ENCODE data around the gene RNF8. TPM values are rescaled to one million over a fixed set of nuclear protein-coding genes. Genes with fewer than 3 reads are reported as not detected.

RNF8 gene
- total RNA-seq, 1 donor from 2014 or later, result 13.1 TPM

- Histone ChIP-seq H3K27me3 (ENCODE audit: low read depth) (no peaks in the 10 kb centered on the region), H3K4me1 (no peaks in the 10 kb centered on the region), H3K4me3 (no peak overlapping the region), H3K9me3 (no peaks in the 10 kb centered on the region), H3K36me3 (peaks cover 82% of the 10 kb centered on the region), H3K27ac (no peak overlapping the region)
- no peak for TF ChIP-seq CTCF (IDR thresholded peaks at IDR 0.05)
- DNase-seq, result no peak
- intact Hi-C loops (cut with DNase I), result no loop called here
- ATAC-seq, result no peak
Measured at GRCh38 chr6:37388578-37388977, 34.8 kb downstream of the RNF8 start.

- ATAC-seq (no peak), DNase-seq (no peak)
- H3K27ac ChIP-seq, result no peak overlapping the region
- no peak for TF ChIP-seq CTCF (IDR thresholded peaks at IDR 0.05)
- no peaks in the 10 kb centered on the region for H3K27me3 ChIP-seq (ENCODE audit: low read depth)
- no peak overlapping the region for H3K4me3 ChIP-seq
- H3K4me1 ChIP-seq, result no peaks in the 10 kb centered on the region
- intact Hi-C loops (cut with DNase I), result no loop called here
- no peaks in the 10 kb centered on the region for H3K9me3 ChIP-seq
- H3K36me3 ChIP-seq, result peaks cover 73% of the 10 kb centered on the region
Measured at GRCh38 chr6:37389857-37390256, 36.1 kb downstream of the RNF8 start.

- no peak for TF ChIP-seq CTCF (IDR thresholded peaks at IDR 0.05)
- intact Hi-C loops (cut with DNase I), result no loop called here
- no peak overlapping the region for H3K4me3 ChIP-seq
- no peak for DNase-seq
- no peak for ATAC-seq
- no peak overlapping the region for H3K27ac ChIP-seq
- H3K27me3 ChIP-seq (ENCODE audit: low read depth), result no peaks in the 10 kb centered on the region
- no peaks in the 10 kb centered on the region for H3K9me3 ChIP-seq
- peaks cover 68% of the 10 kb centered on the region for H3K36me3 ChIP-seq
- H3K4me1 ChIP-seq, result no peaks in the 10 kb centered on the region
Measured at GRCh38 chr6:37391120-37391519, 37.3 kb downstream of the RNF8 start.

GRCh38 chr6:37392821-37393220 lies 39.0 kb downstream of the RNF8 start:
- H3K4me1 ChIP-seq, result no peaks in the 10 kb centered on the region
- H3K36me3 ChIP-seq, result peaks cover 51% of the 10 kb centered on the region
- DNase-seq (no peak), ATAC-seq (no peak)
- no peaks in the 10 kb centered on the region for H3K27me3 ChIP-seq (ENCODE audit: low read depth)
- no peaks in the 10 kb centered on the region for H3K9me3 ChIP-seq
- H3K4me3 ChIP-seq, result no peak overlapping the region
- intact Hi-C loops (cut with DNase I), result no loop called here
- TF ChIP-seq CTCF (IDR thresholded peaks at IDR 0.05), result no peak
- H3K27ac ChIP-seq, result no peak overlapping the region

- Histone ChIP-seq H3K36me3 (peaks cover 44% of the 10 kb centered on the region), H3K4me1 (no peaks in the 10 kb centered on the region), H3K9me3 (no peaks in the 10 kb centered on the region), H3K4me3 (no peak overlapping the region), H3K27me3 (ENCODE audit: low read depth) (no peaks in the 10 kb centered on the region), H3K27ac (no peak overlapping the region)
- TF ChIP-seq CTCF (IDR thresholded peaks at IDR 0.05), result no peak
- DNase-seq (no peak), ATAC-seq (no peak)
- intact Hi-C loops (cut with DNase I), result no loop called here
Measured at GRCh38 chr6:37393381-37393929, 39.7 kb downstream of the RNF8 start.

All from lower lobe of right lung (tissue), 2 donors.